Ecto neural progenitor cell (in vitro differentiated cells): ENCODE data around the gene SCAPER.
"Not testable (repeated sequence)": the region's sequence is repeated elsewhere in the genome, so short reads cannot be mapped to it uniquely, and the experiment has no call there.

Source experiments
- DNase-seq: peaks from one replicate; pipeline ENCODE4 v3.0.0-alpha.2; 2018; ENCODE audit warnings: low spot score

Gene SCAPER

DNA sequence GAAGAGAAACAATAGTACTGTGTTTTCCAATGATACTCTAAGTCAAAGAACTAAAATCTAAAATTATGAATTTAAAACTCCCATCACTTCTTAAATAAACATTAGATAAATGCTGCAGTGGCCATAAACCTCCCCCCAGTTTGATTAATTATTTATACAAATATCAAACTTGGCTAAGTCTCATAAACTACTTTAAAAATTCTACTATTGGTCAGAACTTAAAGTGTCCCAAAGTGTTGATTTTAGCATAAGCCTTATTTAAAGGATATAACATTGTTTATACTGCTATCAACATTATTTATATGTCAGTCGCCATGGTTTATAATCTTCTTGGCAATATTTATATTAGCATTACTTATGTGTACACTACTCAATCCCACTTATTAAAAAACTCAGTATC lies 132.4 kb downstream of the SCAPER start:
- DNase-seq: no peak

DNA sequence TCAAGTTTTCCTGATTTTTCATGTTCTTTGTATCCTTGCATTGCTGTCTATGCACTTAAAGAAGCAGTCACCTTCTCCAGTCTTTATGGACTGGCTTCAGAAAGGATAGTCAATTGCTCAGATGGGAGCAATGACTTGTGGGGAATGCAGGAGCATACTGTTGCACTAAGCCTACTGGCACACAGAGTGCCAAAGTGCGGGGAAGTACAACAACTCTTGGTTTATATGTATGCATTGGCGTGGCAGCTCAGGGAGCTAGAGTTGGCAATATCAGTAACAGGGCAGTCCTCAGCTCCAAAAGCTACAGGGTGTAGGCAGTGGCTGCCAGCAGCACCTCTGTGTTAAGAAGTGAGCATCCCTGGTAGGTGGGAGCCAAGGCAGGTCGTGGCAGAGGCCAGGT lies 141.1 kb downstream of the SCAPER start:
- no peak for DNase-seq

DNA sequence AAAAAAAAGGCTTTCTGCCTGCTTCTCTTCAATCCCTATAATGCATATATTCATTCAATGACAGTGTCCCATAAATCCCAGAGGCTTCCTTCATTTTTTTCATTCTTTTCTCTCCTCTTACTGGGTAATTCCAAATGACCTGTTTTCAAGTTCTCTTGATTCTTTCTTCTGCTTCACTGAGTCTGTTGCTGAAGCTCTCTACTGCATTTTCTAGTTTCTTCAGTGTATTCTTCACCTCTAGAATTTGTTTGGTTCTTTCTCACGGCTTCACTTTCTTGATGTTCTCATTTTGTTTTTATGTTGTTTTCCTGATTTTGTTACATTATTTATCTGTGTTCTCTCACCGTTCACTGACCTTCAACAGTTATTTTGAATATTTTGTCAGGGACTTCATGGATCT lies 141.6 kb downstream of the SCAPER start:
- no peak for DNase-seq

DNA sequence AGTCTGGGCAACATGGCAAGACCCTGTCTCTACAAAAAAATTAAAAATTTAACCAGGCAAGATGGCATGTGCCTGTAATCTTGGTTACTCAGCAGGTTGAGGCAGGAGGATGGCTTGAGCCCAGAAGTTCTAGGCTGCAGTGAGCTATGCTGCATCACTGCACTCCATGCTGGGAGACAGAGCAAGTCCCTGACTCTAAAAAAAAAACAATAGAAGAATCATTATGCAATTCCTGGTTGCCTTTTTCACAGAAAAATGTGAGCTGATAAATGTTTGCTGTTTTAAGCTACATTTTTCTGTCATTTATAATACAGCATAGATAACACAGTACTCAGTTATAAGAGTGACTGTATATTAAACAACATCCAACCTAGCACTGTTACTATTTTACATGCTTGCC lies 148.8 kb downstream of the SCAPER start:
- DNase-seq: no peak

DNA sequence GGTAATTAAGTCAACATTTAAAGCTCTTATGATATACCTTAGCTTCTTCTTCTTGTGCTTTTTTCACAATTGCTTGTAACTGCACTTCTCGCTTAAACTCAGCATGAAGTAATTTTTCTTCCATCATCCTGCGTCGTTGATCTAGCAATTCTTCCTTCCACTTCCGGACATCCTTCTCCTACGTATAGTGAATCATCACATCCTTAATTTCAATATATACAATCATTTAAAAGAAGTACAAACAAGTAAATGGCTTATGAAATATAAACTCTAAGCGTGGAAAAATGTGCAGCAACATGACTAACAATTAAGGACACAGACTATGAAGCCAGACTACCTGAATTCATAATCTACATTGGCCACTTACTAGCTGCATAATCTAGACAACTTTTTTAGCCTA lies 151.4 kb downstream of the SCAPER start:
- DNase-seq: no peak

DNA sequence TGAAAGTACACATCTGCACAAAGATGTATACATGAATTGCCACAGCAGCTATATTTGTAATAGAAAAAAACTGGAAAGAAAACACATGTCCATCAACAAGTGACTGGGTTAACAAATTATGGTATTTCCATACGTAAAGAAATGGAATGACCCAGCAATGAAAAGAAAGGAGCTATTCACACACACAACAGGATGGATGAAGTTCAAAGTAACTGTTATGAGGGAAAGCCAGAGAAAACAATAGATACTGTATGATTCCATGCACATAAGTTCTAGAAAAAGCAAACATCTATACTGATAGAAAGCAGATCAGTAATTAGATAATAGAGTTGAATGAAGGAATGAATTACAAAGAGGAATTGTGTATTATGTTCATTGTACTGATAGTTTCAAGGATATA lies 152.0 kb downstream of the SCAPER start:
- DNase-seq: no peak

DNA sequence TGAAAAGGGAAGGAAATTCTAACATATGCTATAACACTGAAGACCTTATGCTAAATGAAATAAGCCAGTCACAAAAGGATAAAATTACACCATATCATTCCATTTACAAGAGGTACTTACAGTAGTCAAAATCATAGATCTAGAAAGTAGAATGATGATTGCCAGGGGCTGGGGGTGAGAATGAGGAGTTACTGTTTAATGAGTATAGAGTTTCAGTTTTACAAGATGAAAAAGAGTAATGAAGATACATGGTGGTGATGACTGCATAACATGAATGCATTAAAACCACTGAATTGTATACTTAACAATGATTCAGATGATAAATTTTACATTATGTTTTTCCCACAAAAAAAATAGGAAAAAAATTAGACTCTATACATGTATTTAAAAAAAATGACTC lies 152.6 kb downstream of the SCAPER start:
- DNase-seq: no peak

DNA sequence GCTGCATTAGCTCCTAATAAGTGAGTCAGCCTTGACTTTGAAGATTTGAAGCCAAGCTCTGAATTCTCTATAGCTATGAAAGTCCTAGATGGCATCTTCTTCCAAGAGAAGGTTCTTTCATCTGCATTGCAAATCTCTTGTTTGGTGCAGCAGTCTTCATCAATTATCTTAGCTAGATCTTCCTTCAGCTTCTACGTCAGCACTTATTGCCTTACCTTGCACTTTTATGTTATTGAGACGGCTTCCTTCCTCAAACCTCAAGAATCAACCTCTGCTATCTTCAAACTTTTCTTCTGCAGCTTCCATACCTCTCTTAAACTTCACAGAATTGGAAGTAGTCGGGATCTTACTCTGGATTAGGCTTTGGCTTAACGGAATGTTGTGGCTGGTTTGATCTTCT lies 167.6 kb downstream of the SCAPER start:
- no peak for DNase-seq

DNA sequence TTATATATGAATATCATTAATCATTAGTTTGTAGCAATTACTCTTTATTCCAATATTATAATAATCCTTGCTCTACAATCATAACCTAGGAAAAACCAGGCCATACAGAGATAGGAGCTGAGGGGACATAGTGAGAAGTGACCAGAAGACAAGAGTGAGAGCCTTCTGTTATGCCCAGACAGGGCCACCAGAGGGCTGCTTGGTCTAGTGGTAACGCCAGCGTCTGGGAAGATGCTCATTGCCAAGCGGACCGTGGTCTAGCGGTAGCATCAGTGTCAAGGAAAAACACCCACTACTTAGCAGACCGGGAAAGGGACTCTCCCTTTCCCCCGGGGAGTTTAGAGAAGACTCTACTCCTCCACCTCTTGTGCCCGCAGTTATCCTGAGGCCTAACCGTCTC lies 172.8 kb downstream of the SCAPER start:
- not testable (repeated sequence) for DNase-seq

DNA sequence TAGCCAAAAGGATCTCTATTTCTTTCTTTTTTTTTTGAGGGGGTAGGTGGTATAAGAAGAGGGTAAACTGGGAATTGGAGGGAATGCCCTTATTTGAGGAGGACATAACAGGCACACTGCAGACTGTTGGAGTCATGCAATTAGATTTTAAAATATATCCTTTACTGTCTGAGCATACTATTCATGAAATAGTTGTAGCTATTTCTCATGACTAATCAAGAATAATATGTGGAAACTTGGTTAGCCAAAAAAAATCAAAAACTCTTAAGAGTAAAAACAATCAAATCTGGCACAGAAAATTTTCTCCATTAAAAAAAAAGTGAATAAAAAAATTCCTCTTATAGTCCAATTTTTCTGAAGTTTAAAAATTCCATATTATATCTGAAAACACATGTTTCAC lies 174.9 kb downstream of the SCAPER start:
- DNase-seq: no peak

DNA sequence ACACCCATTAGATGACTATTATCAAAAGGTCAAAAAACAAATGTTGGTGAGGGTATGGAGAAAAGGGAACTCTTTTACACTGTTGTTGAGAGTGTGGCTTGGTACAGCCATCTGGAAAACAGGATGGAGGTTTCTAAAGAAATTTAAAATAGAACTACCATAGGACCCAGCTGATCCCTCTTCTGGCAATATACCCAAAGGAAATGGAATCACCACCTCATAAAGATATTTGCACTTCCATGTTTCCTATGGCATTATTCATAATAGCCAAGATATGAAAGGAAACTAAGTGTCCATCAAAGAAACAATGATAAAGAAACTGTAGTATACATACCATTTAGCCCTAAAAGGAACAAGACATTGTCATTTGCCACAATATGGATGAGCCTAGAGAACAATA lies 186.3 kb downstream of the SCAPER start:
- DNase-seq: no peak

DNA sequence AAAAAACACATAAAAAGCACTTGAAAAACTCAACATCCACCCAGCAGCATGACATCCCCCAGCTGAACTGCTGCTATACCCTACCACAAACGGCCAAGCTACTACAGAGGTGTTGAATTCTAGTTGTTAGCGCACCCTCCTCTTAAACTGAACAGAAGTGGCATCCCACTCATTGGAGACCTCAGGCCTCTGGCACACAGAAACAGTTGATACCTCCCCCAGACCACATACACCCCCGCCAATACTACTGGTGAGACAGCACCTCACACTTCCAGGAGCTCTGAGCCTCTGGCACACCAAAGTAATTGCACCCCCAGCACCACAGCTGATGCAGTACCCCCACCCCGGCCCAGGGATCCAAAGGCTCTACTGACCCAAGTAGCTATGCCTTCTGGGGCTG lies 190.2 kb downstream of the SCAPER start:
- DNase-seq: no peak

DNA sequence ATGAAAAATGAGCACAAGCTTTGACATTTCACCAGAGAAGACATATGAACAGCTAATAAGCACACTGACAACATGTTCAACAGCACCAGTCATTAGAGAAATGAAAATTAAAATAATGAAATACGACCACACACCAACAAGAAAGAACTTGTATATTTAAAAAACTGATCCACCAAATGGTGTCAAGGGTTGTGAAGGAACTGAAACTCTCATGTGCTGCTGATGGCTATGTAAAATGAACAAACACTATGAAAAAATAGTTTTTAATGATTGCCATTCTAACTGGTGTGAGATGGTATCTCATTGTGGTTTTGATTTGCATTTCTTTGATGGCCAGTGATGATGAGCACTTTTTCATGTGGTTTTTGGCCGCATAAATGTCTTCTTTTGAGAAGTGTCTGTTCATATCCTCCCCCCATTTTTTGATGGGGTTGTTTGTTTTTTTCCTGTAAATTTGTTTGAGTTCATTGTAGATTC lies 193.8 kb downstream of the SCAPER start:
- no peak for DNase-seq

DNA sequence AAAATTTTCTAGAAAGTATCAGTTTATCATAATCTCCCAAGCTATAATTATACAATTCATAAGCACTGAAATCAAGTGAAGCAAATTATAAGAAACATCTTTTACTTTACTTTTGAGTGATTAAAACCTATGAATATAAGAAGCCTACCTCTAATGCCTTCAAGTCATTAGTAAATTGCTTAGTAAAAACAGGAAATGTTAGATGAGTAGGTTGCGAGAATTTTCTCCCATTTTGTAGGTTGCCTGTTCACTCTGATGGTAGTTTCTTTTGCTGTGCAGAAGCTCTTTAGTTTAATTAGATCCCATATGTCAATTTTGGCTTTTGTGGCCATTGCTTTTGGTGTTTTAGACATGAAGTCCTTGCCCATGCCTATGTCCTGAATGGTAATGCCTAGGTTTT lies 201.1 kb downstream of the SCAPER start:
- DNase-seq: not testable (repeated sequence)

DNA sequence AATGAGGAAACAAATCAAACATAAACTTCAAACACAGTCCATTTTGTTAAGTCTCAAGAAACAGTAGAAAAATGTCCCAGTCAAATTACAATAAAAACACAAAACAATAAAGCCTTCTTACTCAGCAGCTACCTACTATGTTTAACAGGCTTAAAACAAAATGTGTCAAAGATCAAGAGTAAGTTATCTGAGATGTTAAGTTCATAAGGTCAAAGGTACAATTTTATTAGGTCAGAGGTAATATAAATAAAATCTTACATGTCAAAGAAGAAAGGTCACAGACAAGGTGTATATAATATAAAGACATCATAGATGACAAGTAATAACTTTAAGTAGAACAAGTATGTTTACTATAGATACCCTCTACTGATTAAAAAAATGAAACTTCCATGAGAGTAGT lies 208.3 kb downstream of the SCAPER start:
- no peak for DNase-seq

DNA sequence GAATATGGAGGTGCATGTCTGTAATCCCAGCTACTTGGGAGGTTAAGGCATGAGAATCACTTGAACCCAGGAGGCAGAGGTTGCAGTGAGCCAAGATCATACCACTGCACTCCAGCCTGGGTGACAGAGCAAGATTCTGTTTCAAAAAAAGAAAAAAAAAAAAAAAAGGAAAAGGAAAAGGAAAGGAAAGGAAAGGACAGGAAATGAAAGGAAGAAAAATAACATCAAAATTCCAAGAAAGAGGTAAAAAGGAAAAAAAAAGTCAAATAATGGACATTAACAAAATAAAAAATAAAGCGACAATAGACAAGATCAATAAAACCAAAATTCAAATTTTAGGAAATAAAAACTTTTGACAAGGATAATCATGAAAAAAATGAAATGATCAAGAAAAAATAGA lies 212.6 kb downstream of the SCAPER start:
- DNase-seq: not testable (repeated sequence)

DNA sequence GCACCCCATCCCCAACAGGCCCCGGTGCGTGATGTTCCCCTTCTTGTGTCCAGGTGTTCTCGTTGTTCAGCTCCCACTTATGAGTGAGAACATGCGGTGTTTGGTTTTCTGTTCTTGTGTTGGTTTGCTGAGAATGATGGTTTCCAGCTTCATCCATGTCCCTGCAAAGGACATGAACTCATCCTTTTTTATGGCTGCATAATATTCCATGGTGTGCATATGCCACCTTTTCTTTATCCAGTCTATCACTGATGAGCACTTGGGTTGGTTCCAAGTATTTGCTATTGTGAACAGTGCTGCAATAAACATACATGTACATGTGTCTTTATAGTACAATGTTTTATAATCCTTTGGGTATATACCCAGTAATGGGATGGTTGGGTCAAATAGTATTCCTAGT lies 217.5 kb downstream of the SCAPER start:
- DNase-seq: not testable (repeated sequence)

DNA sequence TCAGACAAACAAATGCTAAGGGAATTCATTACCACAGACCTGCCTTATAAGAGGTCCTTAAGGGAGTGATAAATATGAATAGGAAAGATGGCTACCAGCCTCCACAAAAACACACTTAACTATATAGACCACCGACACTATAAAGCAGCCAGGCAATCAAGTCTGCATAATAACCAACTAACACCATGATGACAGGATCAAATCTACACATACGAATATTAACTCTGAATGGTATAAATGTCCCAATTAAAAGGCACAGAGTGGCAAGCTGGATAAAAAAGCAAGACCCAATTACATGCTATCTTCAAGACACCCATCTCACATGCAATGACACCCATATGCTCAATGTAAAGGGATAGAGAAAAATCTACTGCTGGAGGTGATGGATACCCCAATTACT lies 221.1 kb downstream of the SCAPER start:
- DNase-seq: no peak

DNA sequence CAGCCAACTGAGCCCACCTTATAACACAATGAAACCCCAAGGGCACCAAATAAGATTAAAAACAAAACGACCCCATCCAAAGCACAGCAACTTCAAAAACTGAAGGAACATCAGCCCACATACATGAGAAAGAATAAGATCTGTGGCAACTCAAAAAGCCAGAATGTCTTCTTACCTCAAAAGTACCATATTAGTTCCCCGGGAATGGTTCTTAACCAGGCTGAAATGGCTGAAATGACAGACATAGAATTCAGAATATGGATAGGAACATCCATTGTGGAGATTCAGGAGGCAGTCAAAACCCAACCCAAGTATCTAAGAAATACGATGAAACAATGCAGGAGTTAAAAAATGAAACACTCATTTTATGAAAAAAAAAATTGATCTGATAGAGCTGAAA lies 222.3 kb downstream of the SCAPER start:
- DNase-seq: no peak

DNA sequence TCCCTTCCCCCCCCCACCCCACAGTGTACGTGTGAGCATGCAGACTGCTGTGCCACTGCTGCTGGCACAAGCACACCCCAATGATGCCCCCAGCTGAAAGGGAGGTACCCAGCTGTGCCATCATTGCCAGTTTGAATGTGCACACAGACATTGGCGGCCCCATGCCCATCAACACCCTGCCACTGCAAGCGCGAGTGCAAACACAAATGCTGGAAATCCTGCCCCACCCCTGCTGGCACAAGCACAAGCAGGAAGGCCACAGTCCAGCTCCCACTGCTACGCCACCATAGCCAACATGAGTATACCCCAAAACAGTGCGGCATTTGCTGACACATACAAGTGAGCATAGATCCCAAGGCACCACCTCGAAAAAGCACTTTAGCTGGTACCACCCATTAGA lies 222.9 kb downstream of the SCAPER start:
- no peak for DNase-seq

DNA sequence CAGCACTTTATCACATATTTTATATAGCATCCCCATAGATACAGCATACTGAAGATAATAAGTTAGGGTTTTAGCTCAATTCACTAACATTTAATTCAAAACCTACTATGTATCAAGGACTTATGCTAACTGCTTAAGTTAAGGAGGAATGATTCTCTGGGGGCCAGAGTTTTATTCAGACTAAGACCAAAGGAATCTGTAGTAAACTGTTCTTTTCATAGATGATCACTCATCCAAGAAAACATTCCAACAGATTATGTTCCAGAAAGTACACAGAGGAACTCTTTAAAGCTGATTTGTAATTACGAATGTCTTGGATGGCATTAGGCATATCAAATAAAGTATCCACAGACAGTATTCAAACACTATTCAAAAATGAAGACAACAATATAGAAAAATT lies 226.4 kb downstream of the SCAPER start:
- DNase-seq: no peak

DNA sequence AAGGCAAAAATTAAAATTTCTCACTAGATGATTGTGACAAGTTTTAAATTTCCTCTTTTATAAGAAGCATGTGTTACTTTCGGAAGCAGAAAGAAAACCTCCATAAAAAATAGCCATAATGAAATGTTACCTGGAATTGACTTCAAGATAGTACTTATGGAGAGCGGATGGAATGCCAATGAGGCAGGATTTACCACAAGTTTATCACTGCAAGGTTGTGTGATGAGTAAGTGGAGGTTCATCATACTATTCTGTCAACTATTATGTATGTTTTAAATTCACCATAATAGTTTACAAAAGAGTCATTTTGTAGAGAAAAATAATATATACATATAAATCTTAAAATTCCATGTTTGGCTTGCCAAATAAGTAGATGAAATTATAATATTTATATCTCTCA lies 230.3 kb downstream of the SCAPER start:
- no peak for DNase-seq

DNA sequence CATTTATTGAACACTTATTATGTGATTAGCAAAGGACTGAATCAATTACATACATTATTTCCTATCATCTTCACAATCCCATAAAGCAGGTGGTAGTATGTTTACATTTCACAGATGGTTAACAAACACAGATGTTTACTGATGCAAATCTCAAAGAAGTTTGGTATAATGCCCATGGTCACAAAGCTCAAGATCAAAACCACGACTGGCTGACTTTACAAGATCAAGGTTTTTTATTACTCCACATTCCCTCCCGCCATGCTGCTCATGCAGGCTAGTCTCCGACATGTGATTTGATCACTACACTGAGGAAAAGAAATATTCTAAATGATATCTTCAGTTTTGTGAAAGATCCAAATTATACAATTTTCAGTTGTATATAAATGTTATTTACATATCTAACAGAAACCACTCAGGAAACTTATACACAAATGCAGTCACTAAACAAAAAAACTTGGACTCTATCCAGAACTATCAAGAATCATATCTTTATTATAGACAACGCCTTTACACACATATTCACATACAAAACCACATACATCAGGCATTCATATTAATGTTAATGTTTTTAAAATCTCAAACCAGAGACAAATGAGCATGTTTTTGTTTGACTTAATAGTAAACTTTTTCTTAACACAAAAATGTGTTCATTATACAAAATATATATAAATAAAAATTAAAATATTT lies 235.5 kb downstream of the SCAPER start:
- DNase-seq: no peak

DNA sequence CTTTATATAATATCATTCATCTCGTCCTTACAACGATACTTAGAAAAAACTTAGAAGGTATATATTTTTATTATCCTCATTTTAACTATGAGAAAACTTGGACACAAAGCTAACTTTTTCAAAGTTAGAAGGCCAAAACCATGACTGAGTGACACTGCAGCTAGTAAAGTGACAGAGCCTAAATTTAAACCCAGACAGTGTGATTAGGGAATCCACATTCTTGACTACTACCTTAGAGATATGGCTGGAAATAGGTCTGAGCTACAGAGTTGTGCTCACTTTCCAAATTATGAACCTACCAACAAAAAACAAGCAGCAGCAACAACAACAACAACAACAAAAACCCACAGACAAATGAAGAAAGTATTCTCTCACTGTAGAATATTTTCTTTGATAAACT lies 236.2 kb downstream of the SCAPER start:
- no peak for DNase-seq
